Ishikawa (cell line): ENCODE data around the gene ZDHHC4.

Source experiments
- CEBPB ChIP-seq: IDR thresholded peaks from 2 replicates; pipeline ENCODE4 v1.6.1; 2012
- CREB1 ChIP-seq: IDR thresholded peaks from 2 replicates; pipeline ENCODE4 v1.6.1; 2012; ENCODE audit warnings: low read depth
- EGR1 ChIP-seq: IDR thresholded peaks from 2 replicates; pipeline ENCODE4 v1.6.1; 2012
- EP300 ChIP-seq: IDR thresholded peaks from 2 replicates; pipeline ENCODE4 v1.6.1; 2012; ENCODE audit warnings: borderline replicate concordance
- RAD21 ChIP-seq: IDR thresholded peaks from 2 replicates; pipeline ENCODE4 v1.6.1; 2012; ENCODE audit warnings: low read depth
- TCF12 ChIP-seq: IDR thresholded peaks from 2 replicates; pipeline ENCODE4 v1.6.1; 2012; ENCODE audit warnings: low read depth
- TEAD4 ChIP-seq: IDR thresholded peaks from 2 replicates; pipeline ENCODE4 v1.6.1; 2012
- TF ChIP-seq, protein P1 (sequence below): IDR thresholded peaks from 2 replicates; pipeline ENCODE4 v1.6.1; 2012; ENCODE audit warnings: low read depth, mild to moderate bottlenecking
- TF ChIP-seq, protein P2 (sequence below): IDR thresholded peaks from 2 replicates; pipeline ENCODE4 v1.6.1; 2012

DNA sequence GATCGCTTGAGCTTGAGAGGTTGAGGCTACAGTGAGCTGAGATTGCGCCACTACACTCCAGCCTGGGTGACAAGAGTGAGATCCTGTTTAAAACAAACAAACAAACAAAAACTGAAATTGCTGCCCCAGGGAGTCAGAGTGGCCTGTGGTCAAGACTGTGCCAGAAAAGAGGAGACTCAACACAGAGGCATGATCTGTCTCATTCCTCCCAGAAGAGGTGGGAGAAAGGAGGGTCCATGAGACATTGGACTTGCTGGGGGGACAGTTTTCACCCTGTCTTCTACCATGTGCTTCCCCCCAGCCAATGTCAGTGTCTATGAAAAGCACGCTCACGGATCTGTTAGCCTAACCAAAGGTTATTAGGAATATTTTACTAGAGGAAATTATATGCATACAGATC lies 41.4 kb downstream of the ZDHHC4 start:
- TF ChIP-seq EGR1 = no peak
- TF ChIP-seq, protein P1, sequence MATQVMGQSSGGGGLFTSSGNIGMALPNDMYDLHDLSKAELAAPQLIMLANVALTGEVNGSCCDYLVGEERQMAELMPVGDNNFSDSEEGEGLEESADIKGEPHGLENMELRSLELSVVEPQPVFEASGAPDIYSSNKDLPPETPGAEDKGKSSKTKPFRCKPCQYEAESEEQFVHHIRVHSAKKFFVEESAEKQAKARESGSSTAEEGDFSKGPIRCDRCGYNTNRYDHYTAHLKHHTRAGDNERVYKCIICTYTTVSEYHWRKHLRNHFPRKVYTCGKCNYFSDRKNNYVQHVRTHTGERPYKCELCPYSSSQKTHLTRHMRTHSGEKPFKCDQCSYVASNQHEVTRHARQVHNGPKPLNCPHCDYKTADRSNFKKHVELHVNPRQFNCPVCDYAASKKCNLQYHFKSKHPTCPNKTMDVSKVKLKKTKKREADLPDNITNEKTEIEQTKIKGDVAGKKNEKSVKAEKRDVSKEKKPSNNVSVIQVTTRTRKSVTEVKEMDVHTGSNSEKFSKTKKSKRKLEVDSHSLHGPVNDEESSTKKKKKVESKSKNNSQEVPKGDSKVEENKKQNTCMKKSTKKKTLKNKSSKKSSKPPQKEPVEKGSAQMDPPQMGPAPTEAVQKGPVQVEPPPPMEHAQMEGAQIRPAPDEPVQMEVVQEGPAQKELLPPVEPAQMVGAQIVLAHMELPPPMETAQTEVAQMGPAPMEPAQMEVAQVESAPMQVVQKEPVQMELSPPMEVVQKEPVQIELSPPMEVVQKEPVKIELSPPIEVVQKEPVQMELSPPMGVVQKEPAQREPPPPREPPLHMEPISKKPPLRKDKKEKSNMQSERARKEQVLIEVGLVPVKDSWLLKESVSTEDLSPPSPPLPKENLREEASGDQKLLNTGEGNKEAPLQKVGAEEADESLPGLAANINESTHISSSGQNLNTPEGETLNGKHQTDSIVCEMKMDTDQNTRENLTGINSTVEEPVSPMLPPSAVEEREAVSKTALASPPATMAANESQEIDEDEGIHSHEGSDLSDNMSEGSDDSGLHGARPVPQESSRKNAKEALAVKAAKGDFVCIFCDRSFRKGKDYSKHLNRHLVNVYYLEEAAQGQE = no peak
- no peak for TF ChIP-seq TEAD4
- TF ChIP-seq CREB1 = no peak
- TF ChIP-seq RAD21 = no peak
- no peak for TF ChIP-seq EP300
- no peak for TF ChIP-seq CEBPB
- TF ChIP-seq, protein P2, sequence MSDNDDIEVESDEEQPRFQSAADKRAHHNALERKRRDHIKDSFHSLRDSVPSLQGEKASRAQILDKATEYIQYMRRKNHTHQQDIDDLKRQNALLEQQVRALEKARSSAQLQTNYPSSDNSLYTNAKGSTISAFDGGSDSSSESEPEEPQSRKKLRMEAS = no peak
- TF ChIP-seq TCF12 = no peak
